A673 (cell line): Measurements from ENCODE around the gene EYA4.

Source experiments
- EZH2 ChIP-seq: fragments of 200-600 bp; sonication (generic); IDR thresholded peaks from 2 replicates; pipeline ENCODE4 v1.6.1; 2017; ENCODE audit warnings: borderline replicate concordance, low read depth, mild to moderate bottlenecking, mixed read lengths, antibody characterized with exemption, low read length; ENCODE audit not compliant: poor library complexity, severe bottlenecking
- TF ChIP-seq, protein P1 (sequence below): fragments of 300-800, 200-600 bp; sonication (generic); conservative IDR thresholded peaks from 2 replicates; pipeline ENCODE4 v1.5.1; 2017; ENCODE audit warnings: low read depth, mild to moderate bottlenecking, antibody characterized with exemption, low read length, moderate library complexity, mixed read lengths

DNA sequence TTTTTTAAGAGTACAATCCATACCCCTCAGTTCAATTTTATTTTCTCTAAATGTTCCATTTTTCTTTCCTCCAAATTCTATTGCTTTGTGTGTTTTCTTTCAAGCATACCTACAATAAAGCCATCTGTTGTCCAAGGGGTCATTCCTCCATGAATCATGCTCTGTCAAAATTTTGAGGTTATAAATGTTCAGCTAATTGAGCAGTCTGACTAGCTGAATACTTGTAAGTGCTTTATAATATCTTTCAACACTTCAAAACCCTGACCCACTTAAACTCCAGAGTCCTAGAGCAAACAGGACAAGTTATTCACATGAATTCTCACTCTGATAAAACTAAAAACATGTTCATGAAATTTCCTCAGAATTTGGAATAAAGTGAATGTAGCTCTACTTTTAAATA is 33.4 kb upstream of the EYA4 start:
- TF ChIP-seq, protein P1, sequence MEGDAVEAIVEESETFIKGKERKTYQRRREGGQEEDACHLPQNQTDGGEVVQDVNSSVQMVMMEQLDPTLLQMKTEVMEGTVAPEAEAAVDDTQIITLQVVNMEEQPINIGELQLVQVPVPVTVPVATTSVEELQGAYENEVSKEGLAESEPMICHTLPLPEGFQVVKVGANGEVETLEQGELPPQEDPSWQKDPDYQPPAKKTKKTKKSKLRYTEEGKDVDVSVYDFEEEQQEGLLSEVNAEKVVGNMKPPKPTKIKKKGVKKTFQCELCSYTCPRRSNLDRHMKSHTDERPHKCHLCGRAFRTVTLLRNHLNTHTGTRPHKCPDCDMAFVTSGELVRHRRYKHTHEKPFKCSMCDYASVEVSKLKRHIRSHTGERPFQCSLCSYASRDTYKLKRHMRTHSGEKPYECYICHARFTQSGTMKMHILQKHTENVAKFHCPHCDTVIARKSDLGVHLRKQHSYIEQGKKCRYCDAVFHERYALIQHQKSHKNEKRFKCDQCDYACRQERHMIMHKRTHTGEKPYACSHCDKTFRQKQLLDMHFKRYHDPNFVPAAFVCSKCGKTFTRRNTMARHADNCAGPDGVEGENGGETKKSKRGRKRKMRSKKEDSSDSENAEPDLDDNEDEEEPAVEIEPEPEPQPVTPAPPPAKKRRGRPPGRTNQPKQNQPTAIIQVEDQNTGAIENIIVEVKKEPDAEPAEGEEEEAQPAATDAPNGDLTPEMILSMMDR, result no peak
- no peak for TF ChIP-seq EZH2
